HL-60 (cell line): ENCODE data around the gene GNG11.

Experiments used
- TF ChIP-seq, protein P1 (sequence below): IDR thresholded peaks from one replicate; pipeline ENCODE4 v1.5.1; 2011; ENCODE audit warnings: low read length, control low read depth, inconsistent platforms; ENCODE audit not compliant: insufficient read depth
- TF ChIP-seq, protein P2 (sequence below): IDR thresholded peaks from 2 replicates; pipeline ENCODE4 v1.6.1; 2012; ENCODE audit warnings: low read depth; ENCODE audit not compliant: insufficient replicate concordance

- TF ChIP-seq, protein P1, sequence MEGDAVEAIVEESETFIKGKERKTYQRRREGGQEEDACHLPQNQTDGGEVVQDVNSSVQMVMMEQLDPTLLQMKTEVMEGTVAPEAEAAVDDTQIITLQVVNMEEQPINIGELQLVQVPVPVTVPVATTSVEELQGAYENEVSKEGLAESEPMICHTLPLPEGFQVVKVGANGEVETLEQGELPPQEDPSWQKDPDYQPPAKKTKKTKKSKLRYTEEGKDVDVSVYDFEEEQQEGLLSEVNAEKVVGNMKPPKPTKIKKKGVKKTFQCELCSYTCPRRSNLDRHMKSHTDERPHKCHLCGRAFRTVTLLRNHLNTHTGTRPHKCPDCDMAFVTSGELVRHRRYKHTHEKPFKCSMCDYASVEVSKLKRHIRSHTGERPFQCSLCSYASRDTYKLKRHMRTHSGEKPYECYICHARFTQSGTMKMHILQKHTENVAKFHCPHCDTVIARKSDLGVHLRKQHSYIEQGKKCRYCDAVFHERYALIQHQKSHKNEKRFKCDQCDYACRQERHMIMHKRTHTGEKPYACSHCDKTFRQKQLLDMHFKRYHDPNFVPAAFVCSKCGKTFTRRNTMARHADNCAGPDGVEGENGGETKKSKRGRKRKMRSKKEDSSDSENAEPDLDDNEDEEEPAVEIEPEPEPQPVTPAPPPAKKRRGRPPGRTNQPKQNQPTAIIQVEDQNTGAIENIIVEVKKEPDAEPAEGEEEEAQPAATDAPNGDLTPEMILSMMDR = no peak
- TF ChIP-seq, protein P2, sequence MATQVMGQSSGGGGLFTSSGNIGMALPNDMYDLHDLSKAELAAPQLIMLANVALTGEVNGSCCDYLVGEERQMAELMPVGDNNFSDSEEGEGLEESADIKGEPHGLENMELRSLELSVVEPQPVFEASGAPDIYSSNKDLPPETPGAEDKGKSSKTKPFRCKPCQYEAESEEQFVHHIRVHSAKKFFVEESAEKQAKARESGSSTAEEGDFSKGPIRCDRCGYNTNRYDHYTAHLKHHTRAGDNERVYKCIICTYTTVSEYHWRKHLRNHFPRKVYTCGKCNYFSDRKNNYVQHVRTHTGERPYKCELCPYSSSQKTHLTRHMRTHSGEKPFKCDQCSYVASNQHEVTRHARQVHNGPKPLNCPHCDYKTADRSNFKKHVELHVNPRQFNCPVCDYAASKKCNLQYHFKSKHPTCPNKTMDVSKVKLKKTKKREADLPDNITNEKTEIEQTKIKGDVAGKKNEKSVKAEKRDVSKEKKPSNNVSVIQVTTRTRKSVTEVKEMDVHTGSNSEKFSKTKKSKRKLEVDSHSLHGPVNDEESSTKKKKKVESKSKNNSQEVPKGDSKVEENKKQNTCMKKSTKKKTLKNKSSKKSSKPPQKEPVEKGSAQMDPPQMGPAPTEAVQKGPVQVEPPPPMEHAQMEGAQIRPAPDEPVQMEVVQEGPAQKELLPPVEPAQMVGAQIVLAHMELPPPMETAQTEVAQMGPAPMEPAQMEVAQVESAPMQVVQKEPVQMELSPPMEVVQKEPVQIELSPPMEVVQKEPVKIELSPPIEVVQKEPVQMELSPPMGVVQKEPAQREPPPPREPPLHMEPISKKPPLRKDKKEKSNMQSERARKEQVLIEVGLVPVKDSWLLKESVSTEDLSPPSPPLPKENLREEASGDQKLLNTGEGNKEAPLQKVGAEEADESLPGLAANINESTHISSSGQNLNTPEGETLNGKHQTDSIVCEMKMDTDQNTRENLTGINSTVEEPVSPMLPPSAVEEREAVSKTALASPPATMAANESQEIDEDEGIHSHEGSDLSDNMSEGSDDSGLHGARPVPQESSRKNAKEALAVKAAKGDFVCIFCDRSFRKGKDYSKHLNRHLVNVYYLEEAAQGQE = no peak
These were observed 36.7 kb downstream of the GNG11 start for GRCh38 chr7:93958216-93958615.
